Neuronal stem cell (in vitro differentiated cells): Measurements from ENCODE around the gene RALGPS1.
"Not testable (repeated sequence)": the region's sequence is repeated elsewhere in the genome, so short reads cannot be mapped to it uniquely, and the experiment has no call there.

Experiments
- DNase-seq: peaks from one replicate; pipeline ENCODE4 v3.0.0-alpha.2; 2013; ENCODE audit warnings: low spot score
- H2AFZ ChIP-seq: one replicate; pipeline ENCODE4 v1.6.1; 2013; ENCODE audit warnings: mild to moderate bottlenecking, low read length, inconsistent platforms
- H2AK5ac ChIP-seq: 2 replicates; pipeline ENCODE4 v1.6.1; 2013; ENCODE audit warnings: low read depth, mild to moderate bottlenecking, inconsistent platforms, low read length, moderate library complexity, mixed read lengths
- H2BK120ac ChIP-seq: 2 replicates; pipeline ENCODE4 v1.6.1; 2013; ENCODE audit warnings: low read depth, mild to moderate bottlenecking, inconsistent platforms, low read length, moderate library complexity, mixed read lengths
- H2BK12ac ChIP-seq: one replicate; pipeline ENCODE4 v1.6.1; 2013; ENCODE audit warnings: low read length, inconsistent platforms
- H2BK15ac ChIP-seq: 2 replicates; pipeline ENCODE4 v1.6.1; 2013; ENCODE audit warnings: mild to moderate bottlenecking, low read length, inconsistent platforms, mixed read lengths
- H2BK5ac ChIP-seq: one replicate; pipeline ENCODE4 v1.6.1; 2013; ENCODE audit warnings: inconsistent platforms, mild to moderate bottlenecking, low read length, moderate library complexity
- H3K14ac ChIP-seq: one replicate; pipeline ENCODE4 v1.6.1; 2013; ENCODE audit warnings: low read length, inconsistent platforms
- H3K18ac ChIP-seq: 2 replicates; pipeline ENCODE4 v1.6.1; 2013; ENCODE audit warnings: low read length, inconsistent platforms
- H3K23ac ChIP-seq: 2 replicates; pipeline ENCODE4 v1.6.1; 2013; ENCODE audit warnings: low read depth, mild to moderate bottlenecking, mixed read lengths, low read length, inconsistent platforms; ENCODE audit not compliant: poor library complexity
- H3K27ac ChIP-seq: replicated peaks from 3 replicates; pipeline ENCODE4 v1.5.1; 2013; ENCODE audit warnings: low read length, inconsistent platforms
- H3K27me3 ChIP-seq, 3 experiments: 2 replicates each; pipeline ENCODE4 v1.6.1; 2013; ENCODE audit warnings: low read length in 3 of 3, mild to moderate bottlenecking in 2 of 3, inconsistent platforms in 1 of 3, low read depth in 1 of 3, mixed read lengths in 1 of 3, moderate library complexity in 1 of 3; ENCODE audit not compliant: control insufficient read depth in 3 of 3, insufficient read depth in 3 of 3
- H3K36me3 ChIP-seq, 2 donors: replicated peaks in 1 of 2; 2 replicates each; pipeline ENCODE4 v1.6.1; 2013; ENCODE audit warnings: low read length in 2 of 2; ENCODE audit not compliant: control insufficient read depth in 2 of 2, insufficient read depth in 2 of 2
- H3K4ac ChIP-seq: 2 replicates; pipeline ENCODE4 v1.6.1; 2013; ENCODE audit warnings: inconsistent platforms, mild to moderate bottlenecking, low read length, moderate library complexity
- H3K4me1 ChIP-seq, 2 donors: 1 replicate in 1 of 2; 2 replicates in 1 of 2; pipeline ENCODE4 v1.6.1; 2013; ENCODE audit warnings: low read length in 2 of 2, low read depth in 1 of 2; ENCODE audit not compliant: control insufficient read depth in 2 of 2, insufficient read depth in 1 of 2
- H3K4me2 ChIP-seq: one replicate; pipeline ENCODE4 v1.6.1; 2013; ENCODE audit warnings: mild to moderate bottlenecking, low read length, inconsistent platforms; ENCODE audit not compliant: insufficient read depth, poor library complexity, severe bottlenecking
- H3K4me3 ChIP-seq, 2 donors: 2 replicates each; pipeline ENCODE4 v1.5.1; 2013; ENCODE audit warnings: low read length in 2 of 2, mild to moderate bottlenecking in 2 of 2, inconsistent platforms in 1 of 2, moderate library complexity in 1 of 2
- H3K79me1 ChIP-seq: one replicate; pipeline ENCODE4 v1.6.1; 2013; ENCODE audit warnings: low read depth, mild to moderate bottlenecking, inconsistent platforms, low read length, moderate library complexity
- H3K9ac ChIP-seq: one replicate; pipeline ENCODE4 v1.6.1; 2013; ENCODE audit warnings: mild to moderate bottlenecking, low read depth, low read length, inconsistent platforms; ENCODE audit not compliant: poor library complexity
- H3K9me3 ChIP-seq, 2 donors: replicated peaks in 1 of 2; 2 replicates each; pipeline versions ENCODE3 to v1.6.1; 2013; ENCODE audit warnings: low read length in 2 of 2, mild to moderate bottlenecking in 2 of 2, inconsistent platforms in 1 of 2, low read depth in 1 of 2, mixed read lengths in 1 of 2, moderate library complexity in 1 of 2; ENCODE audit not compliant: control insufficient read depth in 2 of 2, insufficient read depth in 1 of 2
- H4K8ac ChIP-seq: one replicate; pipeline ENCODE4 v1.6.1; 2013; ENCODE audit warnings: low read depth, mild to moderate bottlenecking, inconsistent platforms, low read length, moderate library complexity
- H4K91ac ChIP-seq: one replicate; pipeline ENCODE4 v1.6.1; 2013; ENCODE audit warnings: low read length, low read depth, mild to moderate bottlenecking, inconsistent platforms; ENCODE audit not compliant: poor library complexity
- WGBS, 2 donors: extraction: QIAGEN DNeasy Blood & Tissue Kit; methylation state at CpG; one replicate each; pipeline ENCODE4 v1.1.7; 2013; ENCODE audit warnings: missing lambda C conversion rate in 2 of 2, mixed read lengths in 1 of 2; ENCODE audit not compliant: insufficient read length in 2 of 2, insufficient replicate concordance in 1 of 2; ENCODE audit errors: extremely low coverage in 2 of 2; 5-methylcytosine and 5-hydroxymethylcytosine counted together

Gene RALGPS1

DNA sequence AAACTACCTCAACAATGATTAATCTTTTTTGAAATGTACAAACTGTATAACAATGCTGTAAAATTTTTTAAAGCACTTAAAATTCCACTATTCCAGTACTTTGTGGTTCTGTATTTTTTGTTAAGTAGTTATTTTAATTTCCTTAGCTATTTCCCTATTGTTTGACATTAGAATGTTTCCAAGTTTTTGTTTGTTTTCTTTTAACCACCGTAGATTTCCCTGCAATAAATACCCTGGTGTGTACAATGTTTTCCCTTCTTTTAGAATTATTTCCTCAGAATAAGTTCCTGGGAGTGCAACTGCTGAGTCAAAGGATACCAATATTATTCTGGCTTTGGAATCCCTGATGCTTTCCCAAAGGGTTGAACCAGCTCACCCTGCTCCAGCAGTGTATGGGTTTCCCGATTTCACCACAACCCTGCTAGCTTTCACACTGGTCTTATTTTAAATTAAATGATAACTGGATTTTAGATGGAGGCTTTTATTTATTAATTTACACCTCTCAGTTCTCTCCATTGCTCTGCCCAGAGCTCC, 228.4 kb downstream of the RALGPS1 start:
- Histone ChIP-seq H3K27ac (no peak overlapping the region), H3K18ac (no peak overlapping the region), H3K9ac (no peak overlapping the region), H3K79me1 (no peaks in the 10 kb centered on the region), H3K4me2 (no peak overlapping the region), H4K91ac (no peak overlapping the region), H2BK12ac (no peak overlapping the region), H3K4ac (no peak overlapping the region), H4K8ac (no peak overlapping the region), H3K4me1 (peaks cover 0 to 6% of the 10 kb centered on the region in 2 donors), H3K14ac (no peak overlapping the region), H2BK5ac (no peak overlapping the region), H2BK120ac (no peak overlapping the region), H3K9me3 (peaks cover 0 to 4% of the 10 kb centered on the region in 2 donors), H2AK5ac (no peak overlapping the region), H2AFZ (no peak overlapping the region), H3K4me3 (no peak overlapping the region), H3K23ac (no peak overlapping the region), H3K27me3 (no peaks in the 10 kb centered on the region), H3K36me3 (no peaks in the 10 kb centered on the region), H2BK15ac (no peak overlapping the region)
- no peak for DNase-seq
- WGBS, 2 donors, result no CpG with 5 or more reads among the region's 2 CpGs

DNA sequence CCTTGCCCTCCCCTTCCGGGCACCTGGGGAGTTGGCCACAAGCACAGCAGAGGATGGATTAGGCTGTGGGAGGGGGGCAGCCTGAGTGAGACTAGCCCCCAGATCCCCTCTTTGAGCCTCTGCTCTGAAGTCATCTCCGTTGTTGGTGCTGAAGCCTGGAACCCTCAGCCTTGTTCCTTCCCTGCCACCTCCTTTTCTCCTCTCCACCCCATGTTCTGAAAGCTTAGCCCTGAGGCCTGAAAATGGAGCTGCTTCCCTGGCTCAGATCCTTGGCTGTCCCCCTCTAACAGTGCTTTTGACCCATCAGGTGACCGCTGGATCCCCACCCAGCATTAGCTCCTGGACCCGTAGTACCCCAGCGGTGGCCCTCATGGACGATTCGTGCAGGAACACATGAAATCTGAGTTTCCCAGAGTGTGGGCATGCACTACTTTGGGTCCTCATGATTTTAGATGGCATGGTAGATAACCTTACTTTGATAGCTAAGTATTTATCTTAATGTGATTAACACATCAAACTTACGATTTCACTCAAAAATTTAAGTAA, 229.4 kb downstream of the RALGPS1 start:
- Histone ChIP-seq H3K23ac (no peak overlapping the region), H2BK5ac (no peak overlapping the region), H4K8ac (no peak overlapping the region), H3K18ac (no peak overlapping the region), H3K27me3 (no peaks in the 10 kb centered on the region), H3K79me1 (no peaks in the 10 kb centered on the region), H3K27ac (no peak overlapping the region), H3K14ac (no peak overlapping the region), H3K4ac (no peak overlapping the region), H3K4me1 (peaks cover 0 to 6% of the 10 kb centered on the region in 2 donors), H3K9ac (no peak overlapping the region), H2BK15ac (no peak overlapping the region), H3K9me3 (peaks cover 0 to 4% of the 10 kb centered on the region in 2 donors), H3K4me2 (no peak overlapping the region), H2BK120ac (no peak overlapping the region), H2AK5ac (no peak overlapping the region), H3K4me3 (no peak overlapping the region), H4K91ac (no peak overlapping the region), H3K36me3 (no peaks in the 10 kb centered on the region), H2BK12ac (no peak overlapping the region), H2AFZ (no peak overlapping the region)
- DNase-seq, result no peak
- WGBS, 2 donors, result no CpG with 5 or more reads among the region's 8 CpGs

DNA sequence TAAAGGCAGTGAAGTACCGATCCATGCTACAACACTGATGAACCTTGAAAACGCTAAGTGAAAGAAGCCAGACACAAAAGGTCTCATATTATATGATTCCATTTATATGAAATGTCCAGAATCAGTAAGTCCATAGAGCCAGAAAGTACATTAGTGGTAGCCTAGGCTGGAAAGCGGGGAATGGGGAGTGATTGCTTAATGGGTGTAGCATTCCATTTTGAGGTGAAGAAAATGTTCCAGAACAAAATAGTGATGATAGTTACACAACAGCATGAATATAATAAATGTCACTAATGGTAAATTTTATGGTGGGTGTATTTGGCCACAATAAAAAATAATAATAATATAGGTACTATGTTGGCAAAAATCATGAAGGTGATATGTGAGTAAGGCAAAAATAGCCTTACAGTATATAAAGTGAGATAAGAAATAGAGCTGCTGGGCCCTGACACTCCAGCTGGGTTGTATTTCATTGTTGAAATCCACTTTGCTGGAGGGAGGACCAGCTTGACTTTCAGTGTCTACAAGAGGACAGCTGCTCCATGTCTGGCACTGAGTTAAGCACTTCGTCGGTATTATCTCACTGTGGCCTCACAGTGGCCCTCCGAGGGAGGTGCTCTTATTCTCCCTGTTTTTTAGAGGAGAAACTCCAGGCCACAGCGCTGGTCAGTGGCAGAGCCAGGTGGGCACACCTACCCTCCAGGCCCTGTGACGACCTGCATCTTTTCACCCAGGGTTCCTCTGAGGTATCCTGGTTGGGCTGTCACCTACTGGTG, 230.3 kb downstream of the RALGPS1 start:
- no CpG with 5 or more reads among the region's 8 CpGs for WGBS, 2 donors
- Histone ChIP-seq H3K4me1 (peaks cover 0 to 6% of the 10 kb centered on the region in 2 donors), H3K36me3 (no peaks in the 10 kb centered on the region), H3K4me3 (no peak overlapping the region), H3K79me1 (no peaks in the 10 kb centered on the region), H2AFZ (no peak overlapping the region), H3K23ac (no peak overlapping the region), H3K4me2 (no peak overlapping the region), H2BK12ac (no peak overlapping the region), H2BK120ac (no peak overlapping the region), H4K8ac (no peak overlapping the region), H3K9me3 (peaks cover 0 to 4% of the 10 kb centered on the region in 2 donors), H2BK15ac (no peak overlapping the region), H2BK5ac (no peak overlapping the region), H3K9ac (no peak overlapping the region), H3K4ac (no peak overlapping the region), H2AK5ac (no peak overlapping the region), H3K18ac (no peak overlapping the region), H3K14ac (no peak overlapping the region), H4K91ac (no peak overlapping the region), H3K27me3 (no peaks in the 10 kb centered on the region), H3K27ac (no peak overlapping the region)
- DNase-seq, result no peak

DNA sequence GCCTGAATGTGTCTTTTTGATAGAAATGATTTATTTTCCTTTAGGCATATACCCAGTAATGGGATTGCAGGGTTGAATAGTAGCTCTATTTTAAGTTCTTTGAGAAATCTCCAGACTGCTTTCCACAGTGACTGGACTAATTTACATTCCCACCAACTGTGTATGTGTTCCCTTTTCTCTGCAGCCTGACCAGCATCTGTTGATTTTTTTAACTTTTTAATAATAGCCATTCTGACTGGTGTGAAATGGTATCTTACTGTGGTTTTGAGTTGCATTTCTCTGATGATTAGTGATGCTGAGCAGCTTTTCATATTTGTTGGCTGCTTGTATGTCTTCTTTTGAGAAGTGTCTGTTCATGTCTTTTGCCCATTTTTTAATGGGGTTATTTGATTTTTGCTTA, 232.3 kb downstream of the RALGPS1 start:
- not testable (repeated sequence) for H3K18ac ChIP-seq, H3K4me3 ChIP-seq, H3K4ac ChIP-seq, DNase-seq, H3K79me1 ChIP-seq, H3K14ac ChIP-seq, H3K27ac ChIP-seq, H2BK12ac ChIP-seq, H3K27me3 ChIP-seq, H3K36me3 ChIP-seq, H3K4me2 ChIP-seq, H2BK15ac ChIP-seq, H2BK120ac ChIP-seq, H4K91ac ChIP-seq, H3K9me3 ChIP-seq, H2BK5ac ChIP-seq, H3K23ac ChIP-seq, H2AFZ ChIP-seq, H3K9ac ChIP-seq, H2AK5ac ChIP-seq, H3K4me1 ChIP-seq, H4K8ac ChIP-seq
